Nephron progenitor cell (in vitro differentiated cells): ENCODE measurements around the gene MAGED2.

Source experiments
- DNase-seq: peaks from one replicate; pipeline ENCODE4 v3.0.0; 2021
- H3K27ac Mint-ChIP-seq: 2 replicates; pipeline ENCODE4 v1.8.0; 2021; ENCODE audit warnings: mild to moderate bottlenecking, moderate library complexity, mixed read lengths
- H3K27me3 Mint-ChIP-seq: 2 replicates; pipeline ENCODE4 v1.8.0; 2021; ENCODE audit warnings: mild to moderate bottlenecking, low read depth, mixed read lengths; ENCODE audit not compliant: poor library complexity
- H3K36me3 Mint-ChIP-seq: 2 replicates; pipeline ENCODE4 v1.8.0; 2021; ENCODE audit warnings: low read depth, mixed read lengths
- H3K4me1 Mint-ChIP-seq: 2 replicates; pipeline ENCODE4 v1.8.0; 2021; ENCODE audit warnings: mixed read lengths
- H3K4me3 Mint-ChIP-seq: 2 replicates; pipeline ENCODE4 v1.8.0; 2021; ENCODE audit warnings: mild to moderate bottlenecking, moderate library complexity, mixed read lengths
- H3K9me3 Mint-ChIP-seq: 2 replicates; pipeline ENCODE4 v1.8.0; 2021; ENCODE audit warnings: mild to moderate bottlenecking, moderate library complexity, mixed read lengths
- TF ChIP-seq, protein P1 (sequence below): fragments of 200-600 bp; sonication (generic); IDR thresholded peaks from 2 replicates; pipeline ENCODE4 v1.5.0; 2021; ENCODE audit warnings: antibody characterized with exemption

The MAGED2 gene

DNA sequence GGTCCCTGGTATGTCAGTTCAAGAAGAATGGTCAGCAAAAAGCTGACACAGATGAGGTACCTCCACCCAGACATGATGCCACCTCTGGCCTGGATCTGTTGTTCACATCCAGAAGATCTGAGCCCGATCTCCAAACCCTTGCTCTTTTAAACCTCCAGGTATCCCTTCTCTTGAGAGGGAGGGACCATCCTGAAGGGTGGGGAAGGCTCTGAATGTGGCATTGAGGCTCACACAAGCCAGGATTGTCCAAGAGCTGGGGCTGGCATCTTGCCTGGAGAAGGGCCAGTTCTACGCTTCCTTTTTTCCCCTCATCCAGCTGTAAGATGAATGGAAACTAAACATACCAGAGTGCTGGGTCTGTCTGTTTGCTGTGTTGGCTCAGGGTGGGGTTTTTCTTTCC lies 9.4 kb upstream of the MAGED2 start, which contains the start of gene ITIH6:
Gene ITIH6, minus strand, starts transcription at position 119 of the 400 bp plus-strand sequence. Its CDS starts 45 bp downstream, at position 74.
- no peak for DNase-seq
- Mint-ChIP-seq H3K4me1 (peaks cover 11% of the 10 kb centered on the region), H3K9me3 (peaks cover 44% of the 10 kb centered on the region), H3K4me3 (no peak within 1 kb of the TSS), H3K27me3 (peaks cover 7% of the 10 kb centered on the region), H3K27ac (no peak within 1 kb of the TSS), H3K36me3 (no peaks in the 10 kb centered on the region)
- TF ChIP-seq, protein P1, sequence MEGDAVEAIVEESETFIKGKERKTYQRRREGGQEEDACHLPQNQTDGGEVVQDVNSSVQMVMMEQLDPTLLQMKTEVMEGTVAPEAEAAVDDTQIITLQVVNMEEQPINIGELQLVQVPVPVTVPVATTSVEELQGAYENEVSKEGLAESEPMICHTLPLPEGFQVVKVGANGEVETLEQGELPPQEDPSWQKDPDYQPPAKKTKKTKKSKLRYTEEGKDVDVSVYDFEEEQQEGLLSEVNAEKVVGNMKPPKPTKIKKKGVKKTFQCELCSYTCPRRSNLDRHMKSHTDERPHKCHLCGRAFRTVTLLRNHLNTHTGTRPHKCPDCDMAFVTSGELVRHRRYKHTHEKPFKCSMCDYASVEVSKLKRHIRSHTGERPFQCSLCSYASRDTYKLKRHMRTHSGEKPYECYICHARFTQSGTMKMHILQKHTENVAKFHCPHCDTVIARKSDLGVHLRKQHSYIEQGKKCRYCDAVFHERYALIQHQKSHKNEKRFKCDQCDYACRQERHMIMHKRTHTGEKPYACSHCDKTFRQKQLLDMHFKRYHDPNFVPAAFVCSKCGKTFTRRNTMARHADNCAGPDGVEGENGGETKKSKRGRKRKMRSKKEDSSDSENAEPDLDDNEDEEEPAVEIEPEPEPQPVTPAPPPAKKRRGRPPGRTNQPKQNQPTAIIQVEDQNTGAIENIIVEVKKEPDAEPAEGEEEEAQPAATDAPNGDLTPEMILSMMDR = no peak

DNA sequence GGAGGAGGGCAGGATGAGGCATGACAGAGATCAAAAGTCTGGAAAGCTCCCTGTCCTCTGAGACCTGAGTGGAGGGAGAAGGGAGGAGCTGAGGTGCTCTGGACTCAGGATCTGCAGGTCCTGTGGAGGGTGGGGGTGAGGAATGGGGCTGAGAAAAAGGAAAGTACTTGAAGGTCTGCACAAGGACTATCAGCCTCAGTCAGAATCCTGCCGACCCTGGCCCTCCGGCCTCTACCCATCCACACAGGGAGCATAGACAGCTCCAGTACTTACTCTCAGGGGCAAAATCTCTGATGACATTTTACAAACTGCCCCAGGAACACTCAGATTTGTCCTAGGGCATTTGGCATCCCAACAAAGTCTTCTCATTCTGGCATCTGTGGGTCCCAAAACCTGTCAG lies 8.5 kb upstream of the MAGED2 start:
- TF ChIP-seq, protein P1 = no peak
- DNase-seq = no peak
- H3K4me3 Mint-ChIP-seq = no peak overlapping the region
- no peak overlapping the region for H3K27ac Mint-ChIP-seq
- H3K36me3 Mint-ChIP-seq = no peaks in the 10 kb centered on the region
- H3K27me3 Mint-ChIP-seq = peaks cover 7% of the 10 kb centered on the region
- peaks cover 44% of the 10 kb centered on the region for H3K9me3 Mint-ChIP-seq
- H3K4me1 Mint-ChIP-seq = peaks cover 5% of the 10 kb centered on the region

DNA sequence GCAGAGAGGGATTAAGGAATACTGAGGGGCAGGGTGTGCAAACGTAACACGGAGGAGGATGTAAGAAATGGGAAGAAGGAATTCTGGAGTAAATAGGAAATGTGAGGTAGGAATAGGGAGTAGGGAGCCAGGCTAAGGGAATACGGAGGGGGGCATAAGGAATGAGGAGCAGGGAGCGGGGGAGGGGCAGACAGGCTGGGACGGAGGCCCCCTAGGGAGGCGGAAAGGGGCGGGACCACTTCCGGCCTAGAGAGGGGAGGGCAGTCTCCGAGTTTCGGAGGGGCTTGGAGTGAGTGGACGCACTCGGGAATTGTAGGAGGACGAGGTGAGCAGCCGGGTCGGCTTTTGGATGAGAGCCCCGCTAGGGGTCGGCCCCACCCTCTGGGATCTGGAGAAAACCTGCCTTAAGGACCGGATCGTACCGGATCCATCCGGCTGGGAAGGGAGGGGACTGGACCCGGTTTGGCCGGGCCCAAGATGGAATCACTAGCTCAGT lies 612 bp downstream of the MAGED2 start:
- peaks cover 65% of the 10 kb centered on the region for H3K9me3 Mint-ChIP-seq
- peak; percentile 77 for DNase-seq

DNA sequence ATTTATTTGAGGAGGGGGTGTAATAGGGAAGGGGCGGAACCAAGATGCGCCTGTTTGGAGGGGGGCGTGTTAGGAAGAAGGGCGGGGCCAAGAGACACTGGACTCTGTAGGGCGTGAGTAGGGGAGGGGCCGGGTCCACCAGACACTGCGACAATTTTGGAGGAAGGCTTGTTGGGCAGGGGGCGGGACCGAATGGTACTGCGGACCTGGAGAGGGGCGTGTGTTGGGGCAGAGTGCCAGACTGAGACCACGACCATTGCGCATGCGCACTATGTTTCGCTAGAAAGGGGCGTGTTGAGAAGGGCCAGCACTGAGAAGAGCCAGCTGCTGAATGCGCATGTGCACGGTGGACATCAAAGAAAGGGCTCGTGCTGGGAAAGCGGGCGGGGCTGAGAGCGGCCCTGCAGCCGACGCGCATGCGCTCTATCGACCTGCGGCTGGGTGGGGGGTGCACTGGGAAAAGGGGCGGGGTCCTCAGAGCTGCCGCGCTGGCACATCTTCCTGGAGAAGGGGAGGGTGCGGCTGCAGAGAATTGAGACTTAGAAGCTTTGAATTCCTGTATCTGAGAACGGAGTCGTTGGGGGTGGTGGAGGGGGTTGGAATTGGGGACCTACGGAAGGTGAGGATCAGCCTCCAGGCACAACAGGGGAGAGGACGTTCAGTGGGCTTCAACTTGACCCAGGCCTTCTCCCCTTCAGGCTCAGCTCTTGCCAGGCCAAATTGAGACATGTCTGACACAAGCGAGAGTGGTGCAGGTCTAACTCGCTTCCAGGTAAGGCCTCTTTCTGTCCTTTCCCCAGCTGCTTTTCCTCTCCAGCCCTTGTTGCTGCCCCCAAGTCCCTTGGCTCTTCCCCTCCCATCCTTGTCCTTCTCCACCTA lies 1.3 kb downstream of the MAGED2 start:
- Mint-ChIP-seq H3K4me1 (peaks cover 20% of the 10 kb centered on the region), H3K36me3 (peaks cover 40% of the 10 kb centered on the region), H3K4me3 (peak overlapping the region; percentile 99), H3K27ac (peak overlapping the region; percentile 100), H3K9me3 (peaks cover 67% of the 10 kb centered on the region), H3K27me3 (peaks cover 3% of the 10 kb centered on the region)
- peak; percentile 93 for DNase-seq
- TF ChIP-seq, protein P1 = no peak

More for the DNA sequence above, 612 bp downstream of the MAGED2 start:
- Mint-ChIP-seq H3K36me3 (peaks cover 33% of the 10 kb centered on the region), H3K4me1 (peaks cover 20% of the 10 kb centered on the region), H3K27ac (peak overlapping the region; percentile 100), H3K27me3 (peaks cover 3% of the 10 kb centered on the region), H3K4me3 (peak overlapping the region; percentile 99)
- TF ChIP-seq, protein P1 = no peak

DNA sequence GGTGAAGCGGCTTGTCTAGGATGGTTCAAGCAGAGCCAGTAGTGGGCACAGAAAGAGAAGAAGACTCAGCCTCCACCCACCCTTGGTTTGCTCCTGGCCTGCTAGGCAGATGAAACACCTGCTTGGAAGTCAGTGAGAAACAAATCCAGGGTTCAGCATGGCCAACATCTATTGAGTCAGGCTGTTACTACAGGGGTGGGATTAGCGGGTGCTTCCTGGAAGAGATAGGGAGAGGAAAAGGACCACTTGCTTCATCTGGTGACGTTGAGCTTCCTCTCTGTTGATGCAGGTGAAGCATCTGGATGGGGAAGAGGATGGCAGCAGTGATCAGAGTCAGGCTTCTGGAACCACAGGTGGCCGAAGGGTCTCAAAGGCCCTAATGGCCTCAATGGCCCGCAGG lies 3.0 kb downstream of the MAGED2 start:
- peaks cover 65% of the 10 kb centered on the region for H3K9me3 Mint-ChIP-seq
- TF ChIP-seq, protein P1 = no peak
- DNase-seq = no peak
- no peak overlapping the region for H3K27ac Mint-ChIP-seq
- peaks cover 3% of the 10 kb centered on the region for H3K27me3 Mint-ChIP-seq
- H3K4me3 Mint-ChIP-seq = peak overlapping the region; percentile 38
- H3K36me3 Mint-ChIP-seq = peaks cover 51% of the 10 kb centered on the region
- peaks cover 20% of the 10 kb centered on the region for H3K4me1 Mint-ChIP-seq
